LNCAP (cell line): ENCODE results near the gene ZNF597.

Source experiments
- TF ChIP-seq, protein P1 (sequence below): fragments of 450-650 bp; IDR thresholded peaks from 2 replicates; pipeline ENCODE4 v1.5.1; 2017; ENCODE audit warnings: mild to moderate bottlenecking

The ZNF597 gene

DNA sequence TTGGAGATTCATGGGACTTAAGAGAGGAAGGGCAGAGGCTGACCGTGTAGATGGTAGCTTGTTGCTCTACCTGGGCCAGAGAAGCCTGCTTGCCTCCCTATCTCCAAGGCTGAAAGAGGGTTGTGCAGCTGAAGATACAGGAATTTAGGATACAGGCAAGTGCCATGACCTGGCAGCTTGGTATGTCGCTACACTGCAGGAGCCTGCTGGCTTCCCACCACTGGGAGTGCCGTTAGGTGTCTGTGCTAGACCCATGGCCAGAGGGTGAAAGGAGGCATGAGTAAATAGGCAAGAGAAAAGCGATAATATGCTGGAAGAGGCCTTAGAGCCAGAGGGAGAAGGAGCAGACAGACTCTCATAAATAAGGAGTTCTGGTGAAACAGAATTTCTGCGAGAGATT is 10.8 kb upstream of the ZNF597 start:
- TF ChIP-seq, protein P1, sequence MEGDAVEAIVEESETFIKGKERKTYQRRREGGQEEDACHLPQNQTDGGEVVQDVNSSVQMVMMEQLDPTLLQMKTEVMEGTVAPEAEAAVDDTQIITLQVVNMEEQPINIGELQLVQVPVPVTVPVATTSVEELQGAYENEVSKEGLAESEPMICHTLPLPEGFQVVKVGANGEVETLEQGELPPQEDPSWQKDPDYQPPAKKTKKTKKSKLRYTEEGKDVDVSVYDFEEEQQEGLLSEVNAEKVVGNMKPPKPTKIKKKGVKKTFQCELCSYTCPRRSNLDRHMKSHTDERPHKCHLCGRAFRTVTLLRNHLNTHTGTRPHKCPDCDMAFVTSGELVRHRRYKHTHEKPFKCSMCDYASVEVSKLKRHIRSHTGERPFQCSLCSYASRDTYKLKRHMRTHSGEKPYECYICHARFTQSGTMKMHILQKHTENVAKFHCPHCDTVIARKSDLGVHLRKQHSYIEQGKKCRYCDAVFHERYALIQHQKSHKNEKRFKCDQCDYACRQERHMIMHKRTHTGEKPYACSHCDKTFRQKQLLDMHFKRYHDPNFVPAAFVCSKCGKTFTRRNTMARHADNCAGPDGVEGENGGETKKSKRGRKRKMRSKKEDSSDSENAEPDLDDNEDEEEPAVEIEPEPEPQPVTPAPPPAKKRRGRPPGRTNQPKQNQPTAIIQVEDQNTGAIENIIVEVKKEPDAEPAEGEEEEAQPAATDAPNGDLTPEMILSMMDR = no peak

DNA sequence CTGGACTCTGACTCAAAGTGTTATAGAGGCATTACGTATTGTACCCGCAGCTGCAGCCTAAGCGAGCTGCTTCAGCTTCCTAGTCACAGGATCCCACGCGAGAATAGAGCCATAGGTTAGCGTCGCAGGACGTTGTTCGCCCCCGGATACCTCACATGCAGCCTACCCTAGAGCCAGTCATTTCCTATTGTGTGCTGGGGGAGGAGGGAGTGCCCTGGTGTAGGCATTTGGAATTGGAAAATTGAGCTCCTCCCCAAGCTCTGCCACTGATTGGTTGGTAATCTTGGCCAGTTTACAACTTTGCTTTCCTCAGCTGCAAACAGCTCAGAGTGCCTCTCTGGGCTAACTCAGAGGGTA is 706 bp upstream of the ZNF597 start:
- TF ChIP-seq, protein P1 = no peak

DNA sequence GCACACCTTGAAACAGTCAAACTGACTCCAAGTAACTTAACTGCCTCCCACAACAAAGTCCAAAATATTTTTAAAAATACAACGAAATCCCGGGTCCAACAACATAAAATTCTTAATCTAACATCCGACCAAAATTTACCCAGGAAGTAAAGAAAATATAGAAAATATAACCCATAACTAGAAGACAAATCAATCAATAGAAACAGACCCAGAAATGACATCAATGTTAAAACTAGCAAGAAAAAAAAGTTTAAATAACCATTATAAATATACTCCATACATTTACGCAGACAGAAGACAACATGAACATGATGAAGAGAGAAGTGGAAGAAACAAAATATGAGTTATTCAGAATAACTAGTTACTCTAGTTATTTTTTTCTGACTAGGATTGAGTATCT is 3.7 kb downstream of the ZNF597 start:
- TF ChIP-seq, protein P1 = no peak

DNA sequence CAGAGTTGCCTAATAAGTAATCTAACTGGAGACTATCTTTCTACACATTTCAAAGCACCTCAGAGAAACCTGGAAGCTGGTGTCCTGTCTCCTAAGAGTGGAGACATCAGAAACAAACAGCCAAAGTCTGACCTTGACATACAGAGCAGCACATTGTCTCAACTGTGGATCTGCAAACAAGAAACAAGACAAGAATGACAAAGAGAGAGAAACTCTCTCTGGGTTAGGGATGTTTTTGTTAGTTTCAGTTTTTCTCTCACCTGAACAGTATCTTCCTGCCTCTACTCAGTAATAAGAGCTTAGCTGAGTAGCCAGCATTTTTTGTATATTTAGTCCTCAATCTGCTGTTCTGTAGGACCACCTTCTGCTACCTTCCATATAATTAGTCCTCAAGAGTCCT is 8.9 kb downstream of the ZNF597 start:
- TF ChIP-seq, protein P1 = no peak

- TF ChIP-seq, protein P1 = no peak
Observed at GRCh38 chr16:3431779-3432219, 11.5 kb downstream of the ZNF597 start.

DNA sequence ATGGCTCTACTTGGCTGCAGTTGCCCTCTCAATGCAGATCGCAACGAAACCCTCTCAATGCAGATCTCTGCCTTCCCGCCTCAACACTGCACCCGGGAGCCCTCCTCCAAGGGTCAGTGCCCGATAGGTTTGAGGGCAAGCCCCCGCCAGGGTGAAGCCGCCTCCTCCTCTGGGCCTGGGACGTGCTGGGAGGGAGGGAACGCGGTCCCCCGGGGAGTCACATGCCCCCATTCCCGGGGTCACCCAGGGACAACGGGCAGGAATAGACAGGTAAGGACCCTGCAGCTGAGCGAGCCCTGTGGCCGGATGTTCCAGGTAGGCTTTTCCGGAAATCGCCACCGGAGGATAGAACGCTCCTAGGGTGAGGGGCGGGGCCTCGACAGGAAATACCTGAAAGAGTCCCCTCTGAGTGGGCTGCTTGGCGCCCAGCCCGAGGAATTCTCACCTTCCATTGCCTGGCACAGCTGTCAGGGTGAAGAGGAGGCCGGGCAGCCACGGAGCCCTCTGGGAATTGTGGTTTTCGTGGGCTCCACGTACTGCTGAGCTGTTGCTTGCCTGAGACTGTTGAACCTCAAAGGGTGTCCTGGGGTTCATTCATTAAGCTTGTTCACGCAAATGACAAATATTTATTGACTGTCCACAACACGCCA is 29.4 kb downstream of the ZNF597 start:
- TF ChIP-seq, protein P1 = no peak

- TF ChIP-seq, protein P1 = no peak
Observed at GRCh38 chr16:3408561-3409197, 34.6 kb downstream of the ZNF597 start.
